Nephron progenitor cell (in vitro differentiated cells): ENCODE results near the gene ABLIM1.

Experiments used
- DNase-seq: peaks from one replicate; pipeline ENCODE4 v3.0.0; 2021
- H3K27ac Mint-ChIP-seq: 2 replicates; pipeline ENCODE4 v1.8.0; 2021; ENCODE audit warnings: mild to moderate bottlenecking, moderate library complexity, mixed read lengths
- H3K27me3 Mint-ChIP-seq: 2 replicates; pipeline ENCODE4 v1.8.0; 2021; ENCODE audit warnings: mild to moderate bottlenecking, low read depth, mixed read lengths; ENCODE audit not compliant: poor library complexity
- H3K36me3 Mint-ChIP-seq: 2 replicates; pipeline ENCODE4 v1.8.0; 2021; ENCODE audit warnings: low read depth, mixed read lengths
- H3K4me1 Mint-ChIP-seq: 2 replicates; pipeline ENCODE4 v1.8.0; 2021; ENCODE audit warnings: mixed read lengths
- H3K4me3 Mint-ChIP-seq: 2 replicates; pipeline ENCODE4 v1.8.0; 2021; ENCODE audit warnings: mild to moderate bottlenecking, moderate library complexity, mixed read lengths
- H3K9me3 Mint-ChIP-seq: 2 replicates; pipeline ENCODE4 v1.8.0; 2021; ENCODE audit warnings: mild to moderate bottlenecking, moderate library complexity, mixed read lengths
- CTCF ChIP-seq: fragments of 200-600 bp; sonication (generic); IDR thresholded peaks from 2 replicates; pipeline ENCODE4 v1.5.0; 2021; ENCODE audit warnings: antibody characterized with exemption

The ABLIM1 gene

GRCh38 chr10:114593816-114594468 lies 64.1 kb downstream of the ABLIM1 start:
- DNase-seq = no peak
- Mint-ChIP-seq H3K4me1 (peaks cover 7% of the 10 kb centered on the region), H3K27ac (no peak overlapping the region), H3K9me3 (peaks cover 19% of the 10 kb centered on the region), H3K4me3 (no peak overlapping the region), H3K36me3 (no peaks in the 10 kb centered on the region), H3K27me3 (peaks cover 16% of the 10 kb centered on the region)
- no peak for TF ChIP-seq CTCF

DNA sequence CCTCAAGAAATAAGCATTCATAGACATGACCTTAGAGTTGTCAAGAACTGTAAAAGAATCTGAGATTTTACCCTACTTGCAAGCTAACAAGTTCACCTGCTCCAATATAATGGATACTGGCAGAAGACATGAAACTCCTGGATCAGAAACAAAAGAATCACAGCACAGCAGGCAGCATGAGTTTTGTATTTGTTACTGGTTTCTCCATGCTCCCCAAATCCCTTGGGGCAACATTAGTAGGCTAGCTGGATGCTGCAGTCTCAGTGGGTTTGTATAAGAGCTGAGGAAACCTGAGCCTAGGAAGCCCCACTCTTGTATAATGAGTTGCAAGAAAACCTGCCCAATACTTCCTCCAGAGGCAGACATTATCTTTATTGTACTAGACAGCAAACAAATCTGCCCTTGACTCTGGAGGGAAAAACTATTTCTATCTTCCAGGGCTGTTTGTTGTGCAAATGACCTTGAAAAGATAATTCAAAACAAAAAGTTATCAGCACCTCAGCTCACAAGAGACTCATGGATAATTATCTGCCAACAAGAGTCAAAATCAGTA lies 64.8 kb downstream of the ABLIM1 start:
- Mint-ChIP-seq H3K9me3 (peaks cover 19% of the 10 kb centered on the region), H3K27ac (no peak overlapping the region), H3K27me3 (peaks cover 15% of the 10 kb centered on the region), H3K4me3 (no peak overlapping the region), H3K4me1 (peaks cover 7% of the 10 kb centered on the region), H3K36me3 (no peaks in the 10 kb centered on the region)
- no peak for DNase-seq
- no peak for TF ChIP-seq CTCF

DNA sequence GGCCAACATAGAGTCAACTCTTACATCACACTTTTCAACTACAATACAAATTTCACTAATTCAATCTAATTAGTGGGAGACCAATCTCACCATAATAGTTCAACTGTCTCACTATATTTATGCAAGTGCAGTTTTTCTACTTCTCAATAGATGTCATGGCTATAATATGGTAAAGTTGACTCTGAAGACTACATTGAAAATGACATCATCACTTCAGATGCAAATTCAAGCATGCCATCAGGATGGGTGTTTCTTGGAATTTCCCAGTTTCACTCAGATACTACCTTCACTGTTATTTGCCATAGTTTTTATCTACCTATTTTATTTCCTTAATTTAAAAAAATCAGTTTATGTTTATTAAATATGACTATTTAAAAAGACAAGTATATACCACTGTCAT lies 67.1 kb downstream of the ABLIM1 start:
- no peak for DNase-seq
- Mint-ChIP-seq H3K27ac (no peak overlapping the region), H3K4me1 (peaks cover 7% of the 10 kb centered on the region), H3K36me3 (no peaks in the 10 kb centered on the region), H3K9me3 (peaks cover 19% of the 10 kb centered on the region), H3K27me3 (peaks cover 3% of the 10 kb centered on the region), H3K4me3 (no peak overlapping the region)
- TF ChIP-seq CTCF = no peak

DNA sequence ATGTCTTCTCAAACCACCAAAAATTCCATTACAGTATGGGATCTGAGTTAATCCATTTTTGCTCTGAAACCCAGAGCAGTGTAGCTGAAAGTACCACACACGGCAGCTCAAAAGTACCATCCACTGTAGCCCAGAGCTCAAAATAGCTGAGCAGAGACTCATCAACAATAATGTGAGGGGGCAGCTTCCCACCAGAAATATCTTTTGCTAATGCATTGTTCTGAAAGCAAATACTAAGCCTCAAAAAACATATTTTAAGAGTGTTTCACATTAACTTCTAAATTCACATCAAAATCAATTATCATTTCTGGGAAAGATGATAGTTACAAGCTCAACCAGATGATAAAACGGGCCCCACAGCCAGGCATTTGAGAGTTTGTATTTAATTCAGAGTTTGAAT lies 73.7 kb downstream of the ABLIM1 start:
- Mint-ChIP-seq H3K27me3 (peaks cover 7% of the 10 kb centered on the region), H3K4me3 (no peak overlapping the region), H3K36me3 (no peaks in the 10 kb centered on the region), H3K9me3 (peaks cover 13% of the 10 kb centered on the region), H3K4me1 (no peaks in the 10 kb centered on the region), H3K27ac (no peak overlapping the region)
- DNase-seq = no peak
- TF ChIP-seq CTCF = no peak

DNA sequence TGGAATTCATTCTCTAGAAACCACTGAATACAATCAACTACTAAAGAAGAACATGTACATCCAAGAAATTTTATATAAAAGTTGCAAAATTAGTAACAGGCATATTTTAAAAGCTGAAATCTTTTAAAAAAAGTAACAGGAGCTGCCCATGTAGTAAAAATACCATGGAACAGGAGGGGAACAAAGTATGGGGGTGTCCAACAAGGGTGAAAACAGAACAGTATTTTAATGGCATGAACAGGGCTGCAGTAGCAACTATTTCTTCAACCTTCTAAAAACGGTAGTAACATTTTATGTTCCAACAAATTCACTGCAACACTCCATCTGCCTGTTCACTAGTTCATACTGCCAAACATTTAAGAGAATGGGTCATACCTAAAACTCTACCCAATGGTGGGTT lies 77.0 kb downstream of the ABLIM1 start:
- H3K4me3 Mint-ChIP-seq = no peak overlapping the region
- H3K27me3 Mint-ChIP-seq = peaks cover 11% of the 10 kb centered on the region
- H3K36me3 Mint-ChIP-seq = no peaks in the 10 kb centered on the region
- peaks cover 13% of the 10 kb centered on the region for H3K9me3 Mint-ChIP-seq
- no peak overlapping the region for H3K27ac Mint-ChIP-seq
- no peak for TF ChIP-seq CTCF
- no peaks in the 10 kb centered on the region for H3K4me1 Mint-ChIP-seq
- DNase-seq = no peak

DNA sequence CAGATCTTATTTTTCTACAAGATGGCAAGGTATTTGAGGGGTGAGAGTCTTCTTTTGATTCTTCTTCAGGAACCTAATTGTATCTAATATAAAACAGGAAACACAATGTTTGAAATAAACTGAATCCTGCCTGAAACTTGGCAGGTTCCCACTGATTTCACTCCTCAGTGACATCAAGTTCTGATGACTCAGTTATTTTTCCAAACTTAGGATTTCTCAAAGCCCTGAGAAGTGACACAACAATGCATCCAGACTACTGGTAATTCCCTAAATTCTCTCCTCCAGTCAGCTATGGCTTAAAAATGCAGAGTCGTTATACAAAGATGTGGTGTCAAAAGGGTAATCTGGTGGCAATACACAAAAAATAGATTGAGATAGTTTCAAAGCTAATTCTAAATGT lies 80.9 kb downstream of the ABLIM1 start:
- peaks cover 4% of the 10 kb centered on the region for H3K27me3 Mint-ChIP-seq
- H3K9me3 Mint-ChIP-seq = peaks cover 5% of the 10 kb centered on the region
- DNase-seq = no peak
- no peak for TF ChIP-seq CTCF
- H3K4me3 Mint-ChIP-seq = no peak overlapping the region
- H3K27ac Mint-ChIP-seq = no peak overlapping the region
- H3K4me1 Mint-ChIP-seq = peaks cover 12% of the 10 kb centered on the region
- H3K36me3 Mint-ChIP-seq = no peaks in the 10 kb centered on the region
